Anterior cingulate cortex (tissue), 58 donors: Measurements from ENCODE around the gene FOXO3.
A peak's percentile ranks its signal among the peaks of the same experiment; 100 is the strongest.
"Not testable (repeated sequence)": the region's sequence is repeated elsewhere in the genome, so short reads cannot be mapped to it uniquely, and the experiment has no call there.

Experiments
- DNase-seq, 58 donors: peaks; one replicate each; lab custom pipeline; 2025; lab: John Stamatoyannopoulos, UW

The FOXO3 gene

GRCh38 chr6:108675226-108676200 is 114.8 kb downstream of the FOXO3 start:
- DNase-seq: no peak

- no peak for DNase-seq
Measured at GRCh38 chr6:108676555-108676954, 115.8 kb downstream of the FOXO3 start.

- DNase-seq: no peak
Measured at GRCh38 chr6:108677357-108677756, 116.6 kb downstream of the FOXO3 start.

GRCh38 chr6:108677894-108678293 is 117.2 kb downstream of the FOXO3 start:
- DNase-seq: no peak

GRCh38 chr6:108680314-108680713 is 119.6 kb downstream of the FOXO3 start:
- peak in 1 of 58 donors; percentile 52 for DNase-seq

- not testable (repeated sequence) for DNase-seq
Measured at GRCh38 chr6:108681721-108682120, 121.0 kb downstream of the FOXO3 start.

GRCh38 chr6:108682383-108683119 is 121.8 kb downstream of the FOXO3 start:
- DNase-seq: not testable (repeated sequence)

GRCh38 chr6:108683976-108684375 is 123.3 kb downstream of the FOXO3 start:
- not testable (repeated sequence) for DNase-seq

- no peak for DNase-seq
Measured at GRCh38 chr6:108684771-108685329, 124.1 kb downstream of the FOXO3 start.

- no peak for DNase-seq
Measured at GRCh38 chr6:108685970-108686369, 125.3 kb downstream of the FOXO3 start.

GRCh38 chr6:108686896-108687295 is 126.2 kb downstream of the FOXO3 start:
- no peak for DNase-seq

- no peak for DNase-seq
Measured at GRCh38 chr6:108687921-108688320, 127.2 kb downstream of the FOXO3 start.

GRCh38 chr6:108689272-108690161 is 128.8 kb downstream of the FOXO3 start:
- DNase-seq: peak in 17 of 58 donors; percentile 3 to 57 (median 12)

GRCh38 chr6:108690326-108691049 is 129.8 kb downstream of the FOXO3 start:
- DNase-seq: no peak

GRCh38 chr6:108693430-108694154 is 132.9 kb downstream of the FOXO3 start:
- no peak for DNase-seq

- DNase-seq: no peak
Measured at GRCh38 chr6:108694816-108695215, 134.1 kb downstream of the FOXO3 start.

GRCh38 chr6:108697561-108698161 is 136.9 kb downstream of the FOXO3 start:
- DNase-seq: no peak

GRCh38 chr6:108698593-108699289 is 138.0 kb downstream of the FOXO3 start:
- DNase-seq: no peak
